Smooth muscle cell (in vitro differentiated cells): ENCODE data around the gene MARCHF10. TPM values are rescaled to one million over a fixed set of nuclear protein-coding genes. Genes with fewer than 3 reads are reported as not detected.

ENCODE experiments used
- DNase-seq: peaks from one replicate; lab custom pipeline; 2025; ENCODE audit not compliant: unreplicated experiment; lab: John Stamatoyannopoulos, UW
- H2AFZ ChIP-seq: fragments of 200-600 bp; sonication (generic); 2 replicates; pipeline ENCODE4 v1.6.0; 2016; ENCODE audit warnings: antibody characterized with exemption, low read depth, mild to moderate bottlenecking
- H3F3A ChIP-seq: fragments of 200-600 bp; sonication (generic); 2 replicates; pipeline ENCODE4 v1.6.0; 2017; ENCODE audit warnings: antibody characterized with exemption, low read depth
- H3K27ac ChIP-seq: fragments of 200-600 bp; sonication (generic); 2 replicates; pipeline ENCODE4 v1.5.1; 2016; ENCODE audit warnings: low read depth, mild to moderate bottlenecking
- H3K27me3 ChIP-seq: fragments of 200-600 bp; sonication (generic); 2 replicates; pipeline ENCODE4 v1.6.1; 2016; ENCODE audit warnings: low read depth, mild to moderate bottlenecking
- H3K36me3 ChIP-seq: fragments of 200-600 bp; sonication (generic); 2 replicates; pipeline ENCODE4 v1.5.1; 2016; ENCODE audit warnings: low read depth
- H3K4me1 ChIP-seq: fragments of 200-600 bp; sonication (generic); 2 replicates; pipeline ENCODE4 v1.5.1; 2016; ENCODE audit warnings: low read depth
- H3K4me2 ChIP-seq: fragments of 200-600 bp; sonication (generic); 2 replicates; pipeline ENCODE4 v1.6.0; 2016; ENCODE audit warnings: mild to moderate bottlenecking
- H3K4me3 ChIP-seq: fragments of 200-600 bp; sonication (generic); 2 replicates; pipeline ENCODE4 v1.5.1; 2016; ENCODE audit warnings: mild to moderate bottlenecking
- H3K79me2 ChIP-seq: fragments of 200-600 bp; sonication (generic); 2 replicates; pipeline ENCODE4 v1.6.0; 2016; ENCODE audit warnings: low read depth, mild to moderate bottlenecking
- H3K9ac ChIP-seq: fragments of 200-600 bp; sonication (generic); 2 replicates; pipeline ENCODE4 v1.6.0; 2016; ENCODE audit warnings: low read depth
- H3K9me3 ChIP-seq: fragments of 200-600 bp; sonication (generic); replicated peaks from 2 replicates; pipeline ENCODE4 v1.5.1; 2016; ENCODE audit warnings: low read depth
- H4K20me1 ChIP-seq: fragments of 200-600 bp; sonication (generic); 2 replicates; pipeline ENCODE4 v1.6.0; 2016; ENCODE audit warnings: low read depth
- CTCF ChIP-seq: fragments of 200-600 bp; sonication (generic); IDR thresholded peaks from 2 replicates; pipeline ENCODE4 v1.5.1; 2017; ENCODE audit warnings: borderline replicate concordance, mild to moderate bottlenecking, antibody characterized with exemption; ENCODE audit not compliant: insufficient read depth, poor library complexity, severe bottlenecking
- WGBS: methylation state at CpG from one replicate; pipeline ENCODE4 v1.1.7; 2016; ENCODE audit warnings: low lambda C conversion rate; 5-methylcytosine and 5-hydroxymethylcytosine counted together
- polyA plus RNA-seq: library from polyadenylated mRNA; unstranded; fragments of >200 nt; fragmentation: Nextera tagmentation; extraction: Ambion mirVana; gene quantifications from 2 replicates; pipeline ENCODE4 v1.2.1, GENCODE V29; 2016
- total RNA-seq: library from RNA; depleted of rRNA; stranded (reverse); fragments of >200 nt; gene quantifications from 2 replicates; pipeline ENCODE4 v1.2.3, GENCODE V29; 2014

The MARCHF10 gene
- total and polyA plus RNA-seq, 2 experiments from 2014 or later = not detected

GRCh38 chr17:62738281-62738680 lies 69.8 kb downstream of the MARCHF10 start:
- Histone ChIP-seq H3K36me3 (no peaks in the 10 kb centered on the region), H3K9me3 (no peaks in the 10 kb centered on the region)

GRCh38 chr17:62737513-62737912 lies 70.6 kb downstream of the MARCHF10 start:
- Histone ChIP-seq H3K4me2 (no peak overlapping the region), H3K4me3 (no peak overlapping the region), H4K20me1 (no peaks in the 10 kb centered on the region), H2AFZ (no peak overlapping the region), H3K79me2 (no peaks in the 10 kb centered on the region), H3K9ac (no peak overlapping the region), H3K9me3 (no peaks in the 10 kb centered on the region), H3K27me3 (no peaks in the 10 kb centered on the region), H3K27ac (no peak overlapping the region), H3F3A (no peaks in the 10 kb centered on the region), H3K36me3 (no peaks in the 10 kb centered on the region), H3K4me1 (no peaks in the 10 kb centered on the region)
- no peak for DNase-seq
- no peak for TF ChIP-seq CTCF
- WGBS = 72% methylated on average over 8 of the region's 8 CpGs

More at GRCh38 chr17:62738281-62738680, 69.8 kb downstream of the MARCHF10 start:
- Histone ChIP-seq H3K27me3 (no peaks in the 10 kb centered on the region), H3K4me2 (no peak overlapping the region), H3K4me1 (no peaks in the 10 kb centered on the region), H4K20me1 (no peaks in the 10 kb centered on the region), H3K79me2 (no peaks in the 10 kb centered on the region), H3K27ac (no peak overlapping the region), H3K4me3 (no peak overlapping the region), H2AFZ (no peak overlapping the region), H3K9ac (no peak overlapping the region), H3F3A (no peaks in the 10 kb centered on the region)
- no peak for DNase-seq
- TF ChIP-seq CTCF = no peak
- WGBS = 99% methylated on average over 9 of the region's 9 CpGs

GRCh38 chr17:62735044-62735651 lies 73.0 kb downstream of the MARCHF10 start:
- Histone ChIP-seq H3K4me2 (no peak overlapping the region), H3K4me1 (peaks cover 4% of the 10 kb centered on the region), H3K9ac (no peak overlapping the region), H3K79me2 (no peaks in the 10 kb centered on the region), H3K36me3 (no peaks in the 10 kb centered on the region), H3F3A (no peaks in the 10 kb centered on the region), H3K4me3 (no peak overlapping the region), H2AFZ (no peak overlapping the region), H3K27ac (no peak overlapping the region), H3K9me3 (no peaks in the 10 kb centered on the region), H3K27me3 (no peaks in the 10 kb centered on the region), H4K20me1 (no peaks in the 10 kb centered on the region)
- no peak for DNase-seq
- WGBS = 83% methylated on average over 7 of the region's 7 CpGs
- no peak for TF ChIP-seq CTCF

GRCh38 chr17:62732125-62732524 lies 76.0 kb downstream of the MARCHF10 start:
- H3K36me3 ChIP-seq = no peaks in the 10 kb centered on the region
- no peak for TF ChIP-seq CTCF
- H3K9ac ChIP-seq = no peak overlapping the region
- peaks cover 4% of the 10 kb centered on the region for H3K4me1 ChIP-seq
- DNase-seq = no peak
- H3K9me3 ChIP-seq = no peaks in the 10 kb centered on the region
- H2AFZ ChIP-seq = no peak overlapping the region
- H4K20me1 ChIP-seq = no peaks in the 10 kb centered on the region
- no peak overlapping the region for H3K4me2 ChIP-seq
- H3K79me2 ChIP-seq = no peaks in the 10 kb centered on the region
- H3F3A ChIP-seq = no peaks in the 10 kb centered on the region
- WGBS = 88% methylated on average over 5 of the region's 5 CpGs
- H3K4me3 ChIP-seq = no peak overlapping the region
- H3K27ac ChIP-seq = no peak overlapping the region
- H3K27me3 ChIP-seq = no peaks in the 10 kb centered on the region
